HCEC 1CT (cell line): ENCODE data around the gene CCDC187.

Source experiments
- DNase-seq: peaks from one replicate; pipeline ENCODE4 v3.0.0-alpha.2; 2017

Gene CCDC187

GRCh38 chr9:136311051-136312008 lies 7.4 kb upstream of the CCDC187 start:
- no peak for DNase-seq

- DNase-seq = no peak
Observed at GRCh38 chr9:136310273-136311030, 6.6 kb upstream of the CCDC187 start.

- DNase-seq = no peak
Observed at GRCh38 chr9:136309806-136310220, 5.9 kb upstream of the CCDC187 start.

GRCh38 chr9:136309101-136309801 lies 5.4 kb upstream of the CCDC187 start:
- DNase-seq = no peak

GRCh38 chr9:136308702-136309053 lies 4.8 kb upstream of the CCDC187 start:
- no peak for DNase-seq

- DNase-seq = no peak
Observed at GRCh38 chr9:136308006-136308701, 4.3 kb upstream of the CCDC187 start.

GRCh38 chr9:136307215-136307750 lies 3.4 kb upstream of the CCDC187 start:
- DNase-seq = no peak

- DNase-seq = no peak
Observed at GRCh38 chr9:136306211-136307208, 2.6 kb upstream of the CCDC187 start.

GRCh38 chr9:136305804-136306203 lies 1.9 kb upstream of the CCDC187 start:
- no peak for DNase-seq

GRCh38 chr9:136304981-136305380 lies 1.1 kb upstream of the CCDC187 start:
- DNase-seq = no peak

GRCh38 chr9:136304456-136304855 lies 562 bp upstream of the CCDC187 start:
- DNase-seq = no peak

- no peak for DNase-seq
Observed at GRCh38 chr9:136303066-136303824, 649 bp downstream of the CCDC187 start.

GRCh38 chr9:136302527-136302926 lies 1.4 kb downstream of the CCDC187 start:
- DNase-seq = no peak

- no peak for DNase-seq
Observed at GRCh38 chr9:136300866-136301265, 3.0 kb downstream of the CCDC187 start.

GRCh38 chr9:136300016-136300545 lies 3.8 kb downstream of the CCDC187 start:
- DNase-seq = no peak

- no peak for DNase-seq
Observed at GRCh38 chr9:136299541-136299940, 4.4 kb downstream of the CCDC187 start.

GRCh38 chr9:136299116-136299515 lies 4.8 kb downstream of the CCDC187 start:
- DNase-seq = no peak

- no peak for DNase-seq
Observed at GRCh38 chr9:136297766-136298735, 5.8 kb downstream of the CCDC187 start.
